CD4-positive, alpha-beta T cell treated with Interleukin-15 for 4 hours (primary cell): Measurements from ENCODE around the gene DOCK10.
A peak's percentile ranks its signal among the peaks of the same experiment; 100 is the strongest.
"Not testable (repeated sequence)": the region's sequence is repeated elsewhere in the genome, so short reads cannot be mapped to it uniquely, and the experiment has no call there.

Source experiments
- DNase-seq: peaks from one replicate; pipeline ENCODE4 v3.0.0-alpha.2; 2020; ENCODE audit warnings: low spot score

Gene DOCK10

DNA sequence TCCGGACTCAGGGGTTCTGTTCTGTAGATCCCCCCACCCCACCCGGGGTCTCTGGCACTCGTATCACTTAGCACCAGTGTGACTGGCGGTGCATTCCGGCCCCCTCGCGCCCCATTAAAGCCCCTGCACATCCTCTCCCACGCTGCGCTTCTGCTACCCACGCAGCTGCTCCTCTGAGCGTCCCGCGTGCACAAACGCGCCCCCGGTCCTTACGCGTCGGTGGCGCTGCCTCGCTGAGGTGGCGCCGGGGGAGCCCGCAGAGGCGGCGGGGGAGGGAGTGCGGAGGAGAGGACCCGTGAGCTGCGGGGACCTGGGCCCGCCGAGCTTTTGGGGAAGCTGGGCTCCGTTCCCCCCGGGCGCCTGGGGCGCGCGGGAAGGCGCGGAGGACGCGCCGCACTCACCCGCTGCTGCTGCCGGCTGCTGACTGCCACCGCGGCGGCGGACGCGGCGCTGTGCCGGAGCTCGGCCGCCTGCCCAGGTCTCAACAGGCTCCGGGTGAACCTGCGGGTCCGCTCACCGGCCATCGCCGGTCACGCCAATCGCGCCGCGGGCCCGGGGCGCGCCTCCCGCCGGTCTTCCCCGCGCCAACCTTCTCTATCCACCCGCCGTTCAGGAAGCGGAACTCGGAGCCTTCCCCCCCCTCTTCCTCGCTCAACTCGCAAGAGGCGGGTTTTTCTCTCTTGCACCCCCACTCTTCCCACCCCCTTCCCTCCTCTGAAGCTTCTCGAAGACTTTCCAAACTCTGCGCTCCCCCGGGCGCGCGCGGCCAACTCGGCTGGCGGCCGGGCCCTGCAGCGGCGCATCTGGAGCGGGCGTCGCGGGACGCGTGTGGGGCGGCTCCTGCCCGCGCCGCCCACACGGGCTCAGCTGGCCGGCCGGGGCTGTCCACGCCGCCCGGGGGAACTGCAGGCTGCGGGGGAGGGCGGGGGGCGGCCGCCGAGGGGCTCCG is at the start of gene DOCK10:
DOCK10 (minus strand) TSS at position 618 of the 949 bp plus-strand sequence; CDS start at position 524, 94 bp downstream.
- peak; percentile 52 for DNase-seq

DNA sequence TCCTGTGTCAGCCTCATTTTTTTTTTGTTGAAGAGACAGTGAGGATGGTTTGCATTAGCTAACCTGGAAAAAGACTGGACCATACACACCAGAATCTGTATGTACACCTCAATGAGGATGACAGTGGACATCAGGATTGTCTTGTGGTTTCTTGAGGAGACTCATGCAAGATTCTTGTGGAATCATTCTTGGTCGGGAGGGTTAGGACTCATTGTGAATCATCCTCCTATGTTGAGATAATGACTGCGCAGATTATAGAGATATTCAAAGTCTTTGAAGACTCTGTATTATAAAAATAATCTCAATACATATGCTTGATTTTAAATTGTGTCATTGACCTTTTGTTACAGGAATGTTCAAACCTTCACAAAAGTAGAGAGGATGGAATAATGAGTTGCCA is 49.1 kb upstream of the DOCK10 start:
- no peak for DNase-seq

DNA sequence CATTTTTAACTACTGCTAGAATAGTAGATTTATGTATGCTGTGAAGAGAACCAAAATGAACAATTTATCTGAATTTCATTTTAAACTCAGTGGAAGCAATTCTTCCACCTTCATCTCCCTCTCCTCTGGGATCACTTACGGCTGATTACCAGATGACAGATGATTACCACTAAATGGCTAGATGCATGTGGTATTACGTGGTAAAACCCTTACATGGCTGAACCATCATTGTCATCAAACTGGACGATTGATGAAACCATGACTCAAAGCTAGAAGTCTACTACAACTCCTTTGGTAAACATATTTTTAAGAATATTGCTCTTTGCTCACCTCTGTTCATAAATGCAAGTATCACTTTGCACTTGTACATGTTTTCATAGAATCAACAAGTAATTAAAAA is 48.5 kb upstream of the DOCK10 start:
- DNase-seq = no peak

DNA sequence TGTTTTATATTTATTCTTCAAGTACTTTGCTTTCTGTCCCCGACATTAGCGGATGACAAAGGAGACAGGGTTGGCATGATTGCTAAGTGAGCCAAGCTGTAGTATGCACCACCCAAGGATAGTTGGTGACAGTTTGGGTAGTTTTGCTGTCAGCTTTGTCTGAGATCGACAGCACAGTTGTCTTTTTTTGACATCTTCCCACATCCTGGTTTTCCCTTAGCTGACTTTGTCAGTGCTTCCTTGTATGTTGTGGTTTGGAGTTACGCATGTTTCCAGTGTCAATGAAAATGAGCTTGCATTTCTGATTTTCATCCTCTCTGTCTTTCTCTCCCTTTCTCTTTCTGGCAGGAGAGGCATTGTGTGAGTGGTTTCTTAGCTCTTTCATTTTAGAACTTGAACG is 44.6 kb upstream of the DOCK10 start:
- no peak for DNase-seq

DNA sequence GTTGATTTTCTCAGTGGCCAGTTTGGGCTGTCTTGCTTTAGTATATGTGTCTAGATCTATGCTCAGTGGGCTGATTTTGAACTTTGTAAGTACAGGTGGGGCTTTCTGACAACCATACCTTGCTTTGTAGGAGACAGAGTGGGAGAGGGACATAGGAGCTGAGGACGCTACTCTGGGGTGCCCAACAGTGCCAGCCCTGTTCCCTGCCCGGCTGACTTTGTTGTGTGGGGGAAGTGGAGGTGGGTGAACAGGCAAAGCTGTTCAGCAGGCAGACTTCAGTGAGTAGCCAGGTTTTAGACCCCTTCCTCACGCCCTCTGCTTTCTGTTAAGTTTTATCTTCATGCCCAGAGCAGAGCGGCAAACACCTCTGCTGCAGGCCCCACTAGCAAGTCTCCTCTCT is 44.2 kb upstream of the DOCK10 start:
- DNase-seq = no peak

DNA sequence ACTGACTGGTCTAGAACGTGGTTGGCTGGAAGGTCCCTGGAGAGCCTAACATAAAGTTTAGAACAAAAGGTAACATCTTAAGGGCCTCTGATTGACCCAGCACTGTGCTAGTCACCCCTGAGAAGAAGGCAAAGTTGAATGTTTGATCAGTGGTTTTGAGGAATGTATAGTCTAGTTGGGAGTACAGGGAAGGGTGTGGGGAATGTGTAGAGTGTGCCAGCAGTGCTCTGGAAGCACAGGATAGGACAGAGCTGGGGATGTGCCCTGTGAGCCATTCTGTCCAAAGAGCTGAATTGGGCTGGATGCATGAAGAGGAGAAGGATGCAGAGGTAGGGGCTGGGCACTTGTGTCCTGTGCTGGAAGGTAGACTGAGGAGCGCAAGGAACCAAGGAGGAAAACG is 41.0 kb upstream of the DOCK10 start:
- DNase-seq = no peak

DNA sequence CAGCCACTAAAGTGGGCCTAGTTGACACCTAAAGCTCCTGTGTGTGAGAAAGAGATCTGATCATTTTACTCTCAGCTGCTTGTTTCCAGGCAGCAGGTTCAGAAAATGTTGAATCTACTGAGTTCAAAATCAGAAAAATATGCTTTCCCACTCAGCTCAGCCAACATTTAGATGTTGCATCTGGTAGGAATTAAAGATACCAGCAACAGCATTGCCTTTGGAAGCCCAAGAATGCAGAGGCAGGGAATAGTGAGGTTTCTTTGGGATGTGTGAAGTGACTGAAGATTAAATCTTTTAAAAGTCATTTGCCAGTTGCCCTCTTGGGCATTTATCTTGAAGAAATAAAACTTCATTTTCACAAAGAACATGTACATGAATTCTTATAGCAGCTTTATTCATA is 33.9 kb upstream of the DOCK10 start:
- no peak for DNase-seq

DNA sequence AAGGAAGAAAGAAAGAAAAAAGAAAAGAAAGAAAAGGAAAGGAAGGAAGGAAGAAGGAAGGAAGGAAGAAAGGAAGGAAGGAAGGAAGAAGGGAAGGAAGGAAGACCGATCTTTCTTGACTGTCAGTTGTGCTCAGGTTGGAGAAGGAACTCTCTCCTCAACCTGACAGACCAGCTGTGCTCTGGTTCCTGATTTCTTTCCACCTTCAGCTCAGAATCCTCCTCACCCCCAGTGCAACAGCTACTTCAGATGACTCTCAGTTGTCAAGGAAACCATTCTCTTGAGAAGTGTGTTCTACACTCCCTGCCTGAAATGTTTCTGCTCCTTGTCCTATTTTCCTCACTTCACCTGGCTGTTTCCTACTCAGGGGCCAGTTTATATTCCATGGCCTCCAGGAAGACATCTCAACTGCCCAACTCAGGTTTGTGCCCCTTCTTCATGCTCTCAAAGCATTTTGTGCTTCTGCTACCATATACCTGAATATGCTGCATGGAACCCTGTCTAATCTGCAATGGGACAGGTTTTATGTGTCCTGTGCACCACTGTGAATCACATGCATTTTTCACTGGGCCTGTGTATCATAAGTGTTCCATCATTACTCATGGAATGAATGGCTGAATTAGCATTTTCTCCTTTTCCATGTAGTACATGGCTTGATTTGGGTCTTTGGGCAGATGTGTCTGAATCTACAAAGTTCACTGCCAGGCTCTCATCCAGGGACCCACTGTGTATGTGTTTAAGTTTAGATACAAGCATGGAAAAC is 32.8 kb upstream of the DOCK10 start:
- no peak for DNase-seq

DNA sequence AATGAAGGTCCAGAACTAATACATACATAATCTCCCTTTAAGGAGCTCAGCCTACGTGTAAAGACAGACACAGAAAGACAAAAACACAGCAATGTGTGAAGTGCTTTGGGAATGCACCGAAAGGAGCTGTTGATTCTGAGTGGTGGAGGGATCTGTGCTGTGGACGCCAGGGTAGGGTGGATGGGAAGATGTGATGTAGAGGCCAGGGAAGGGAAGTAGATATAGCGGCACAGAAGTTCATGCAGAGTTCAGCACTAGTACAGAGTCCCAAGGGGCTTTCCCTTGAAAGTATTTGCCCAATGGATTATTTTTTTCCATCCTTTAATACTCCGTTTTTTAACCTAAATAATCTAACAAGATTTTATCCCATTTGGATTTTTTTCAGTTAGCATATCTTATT is 32.1 kb upstream of the DOCK10 start:
- no peak for DNase-seq

DNA sequence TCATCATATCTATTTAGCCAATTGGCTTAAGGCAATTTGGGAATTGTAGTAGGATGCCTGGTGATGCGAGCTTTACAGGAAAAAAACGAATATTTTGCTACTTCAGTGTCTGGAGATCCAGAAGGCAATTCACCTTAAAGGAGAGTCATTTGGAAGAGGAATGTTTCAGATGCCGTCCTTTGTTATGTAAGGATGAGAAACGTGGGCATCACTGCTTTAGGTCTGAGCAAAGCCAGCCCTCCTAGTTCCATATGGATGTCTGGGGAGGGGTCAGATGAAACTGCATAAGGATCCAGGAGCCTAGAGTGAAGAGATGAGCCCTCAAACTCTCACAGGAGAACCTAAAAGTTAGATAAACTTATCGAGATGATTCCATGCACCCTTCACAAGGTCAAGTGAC is 30.9 kb upstream of the DOCK10 start:
- no peak for DNase-seq

DNA sequence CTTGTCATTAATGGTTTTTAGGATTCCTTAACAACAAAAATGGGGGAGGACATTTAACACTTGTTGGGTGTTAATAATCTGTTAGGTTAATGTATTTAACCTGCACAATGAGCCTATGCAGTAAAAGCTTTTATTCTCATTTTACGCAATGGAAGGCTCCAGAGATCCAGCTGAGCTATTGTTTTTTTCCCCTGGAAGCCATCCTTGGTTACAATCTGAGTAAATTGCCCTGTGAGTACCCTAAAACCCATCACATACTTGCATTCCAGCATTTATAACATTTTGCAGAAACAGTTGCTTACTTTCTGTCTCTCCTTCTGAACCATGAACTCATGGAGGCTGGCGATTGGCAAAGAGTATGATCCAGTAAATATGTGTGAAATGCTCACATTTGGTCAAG is 30.2 kb upstream of the DOCK10 start:
- no peak for DNase-seq

DNA sequence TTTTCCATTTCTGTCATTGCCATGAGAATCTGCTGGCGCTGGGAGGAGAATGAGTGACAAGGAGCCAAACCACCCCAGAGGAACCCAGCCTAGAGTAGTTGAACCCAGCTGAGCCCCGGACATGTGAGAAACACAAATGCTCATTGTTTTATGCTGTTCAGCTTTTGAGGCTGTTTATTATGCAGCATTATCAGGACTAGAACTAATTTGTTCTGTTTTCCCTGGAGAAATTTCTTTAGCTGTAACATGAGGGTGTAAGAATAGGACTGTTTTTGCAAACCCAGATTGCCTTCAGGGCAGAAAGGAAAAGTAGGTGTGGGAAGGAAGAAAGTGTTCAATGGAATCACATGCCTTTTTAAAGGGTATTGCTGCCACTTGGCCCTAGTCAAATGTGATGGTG is 28.5 kb upstream of the DOCK10 start:
- no peak for DNase-seq

DNA sequence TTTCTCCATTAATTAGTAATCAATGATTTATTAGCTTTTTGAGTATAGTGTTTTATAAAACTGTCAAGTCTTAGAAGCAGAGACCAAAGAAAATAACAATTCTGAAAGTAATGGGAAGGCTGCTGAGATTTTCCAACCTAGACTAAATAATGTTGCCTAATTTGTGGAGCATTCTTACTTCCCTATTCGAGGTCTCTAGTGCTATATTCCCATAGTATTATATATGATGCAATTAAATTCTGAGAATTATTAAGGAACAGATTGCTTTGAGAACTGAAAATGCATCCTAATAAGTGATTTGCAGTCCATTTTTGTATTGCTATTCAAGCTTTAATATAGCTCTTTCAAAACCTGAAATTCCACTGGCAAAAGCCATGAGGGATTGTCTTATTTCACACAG is 27.7 kb upstream of the DOCK10 start:
- DNase-seq = no peak

DNA sequence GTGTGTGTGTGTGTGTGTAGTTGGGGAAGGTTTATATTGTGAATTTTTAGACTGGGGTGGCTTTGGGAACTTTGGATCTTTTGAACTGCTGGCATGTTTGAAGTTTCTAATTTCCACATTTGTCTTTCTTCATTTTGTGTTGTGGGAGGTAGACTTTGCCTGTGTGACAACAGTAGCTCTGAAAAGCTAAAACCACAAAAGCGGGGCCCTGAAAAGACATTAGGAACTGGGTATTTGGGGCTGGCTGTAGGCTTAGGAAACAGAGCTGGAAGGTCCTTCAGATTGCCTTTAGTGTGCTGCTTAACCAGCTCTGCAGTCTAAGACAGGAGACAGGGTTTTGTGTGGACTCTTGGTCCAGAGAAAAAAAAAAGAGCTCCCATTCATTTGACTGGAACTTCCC is 27.2 kb upstream of the DOCK10 start:
- DNase-seq = no peak

DNA sequence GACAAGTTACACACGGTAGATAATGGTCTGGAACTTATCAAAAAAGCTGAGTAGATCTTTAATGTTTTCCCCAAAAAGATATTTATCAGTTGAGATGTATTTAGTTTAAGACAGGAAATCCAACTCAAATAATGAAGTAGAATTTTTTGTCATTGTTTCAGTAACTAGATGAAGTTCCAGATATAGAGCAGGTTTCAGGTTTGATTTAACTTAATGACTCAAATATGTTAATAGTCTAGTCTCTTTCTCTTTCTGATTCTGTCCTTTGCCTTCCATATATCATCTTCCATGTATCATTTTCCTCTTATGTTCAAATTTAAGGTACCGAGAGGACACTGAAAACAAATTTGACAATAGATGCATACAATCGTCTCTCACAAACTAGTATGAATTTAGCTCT is 23.6 kb upstream of the DOCK10 start:
- no peak for DNase-seq

DNA sequence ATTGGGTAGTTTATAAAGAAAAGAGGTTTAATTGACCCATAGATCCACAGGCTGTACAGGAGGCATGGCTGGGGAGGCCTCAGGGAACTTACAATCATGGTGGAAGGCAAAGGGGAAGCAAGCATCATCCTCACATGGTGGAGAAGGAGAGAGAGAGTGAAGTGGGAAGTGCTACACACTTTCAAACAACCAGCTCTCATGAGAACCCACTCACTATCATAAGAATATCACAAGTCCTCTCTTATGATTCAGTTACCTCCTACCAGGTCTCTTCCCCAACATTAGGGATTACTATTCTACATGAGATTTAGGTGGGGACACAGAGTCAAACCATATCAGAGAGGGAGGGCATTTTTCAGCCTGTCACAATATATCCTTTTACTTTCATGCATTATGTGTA is 22.7 kb upstream of the DOCK10 start:
- no peak for DNase-seq

DNA sequence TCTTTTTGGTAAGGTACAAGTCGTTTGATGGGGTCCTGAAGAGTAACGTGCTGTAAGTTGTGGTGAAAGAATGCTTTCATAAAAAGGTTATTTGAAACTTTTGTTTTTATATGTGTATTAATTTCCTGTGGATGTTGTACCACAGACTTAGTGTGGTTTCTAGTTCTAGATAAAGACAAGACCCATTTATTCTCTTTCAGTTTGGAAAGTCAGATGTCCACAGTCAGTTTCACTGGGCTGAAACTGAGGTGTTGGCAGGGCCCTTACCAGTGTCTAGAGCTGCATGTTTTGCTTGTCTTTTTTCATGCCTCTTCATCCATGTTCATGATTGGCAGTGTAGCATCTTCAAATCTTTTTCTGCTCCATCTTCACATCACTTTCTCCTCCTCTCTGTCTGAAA is 22.1 kb upstream of the DOCK10 start:
- no peak for DNase-seq

DNA sequence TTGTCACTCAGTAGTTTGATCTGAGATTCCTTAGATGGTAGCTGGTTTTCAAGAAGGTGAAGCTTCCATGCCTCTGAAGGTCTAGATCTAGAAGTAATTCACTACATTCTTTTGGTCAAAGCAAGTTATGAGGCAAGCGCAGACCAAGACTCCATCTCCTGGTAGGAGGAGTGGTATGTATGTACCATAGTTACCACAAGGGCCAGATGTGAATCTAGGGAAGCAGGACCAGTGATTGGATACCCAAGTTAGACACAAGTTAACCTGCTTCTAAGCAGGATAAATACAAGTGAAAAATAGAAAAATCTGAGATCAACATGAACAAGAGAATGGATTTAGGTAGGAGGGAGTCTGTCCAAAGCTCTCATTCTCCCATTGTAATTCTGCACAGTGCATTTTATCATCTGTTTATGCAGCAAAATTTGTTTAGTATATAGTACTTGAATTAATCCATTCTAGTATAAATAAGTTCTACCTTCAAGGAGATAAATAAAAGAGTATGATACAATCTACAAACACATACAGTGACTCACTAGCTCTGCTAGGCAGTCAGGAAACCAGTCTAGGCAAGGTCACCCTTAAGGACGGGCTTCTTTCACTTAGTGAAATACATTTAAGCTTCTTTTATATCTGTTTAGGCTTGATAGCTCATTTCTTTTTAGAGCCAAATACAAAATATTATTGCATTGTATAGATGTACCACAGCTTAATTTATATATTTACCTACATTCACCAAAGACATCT is 14.2 kb upstream of the DOCK10 start:
- peak; percentile 61 for DNase-seq

DNA sequence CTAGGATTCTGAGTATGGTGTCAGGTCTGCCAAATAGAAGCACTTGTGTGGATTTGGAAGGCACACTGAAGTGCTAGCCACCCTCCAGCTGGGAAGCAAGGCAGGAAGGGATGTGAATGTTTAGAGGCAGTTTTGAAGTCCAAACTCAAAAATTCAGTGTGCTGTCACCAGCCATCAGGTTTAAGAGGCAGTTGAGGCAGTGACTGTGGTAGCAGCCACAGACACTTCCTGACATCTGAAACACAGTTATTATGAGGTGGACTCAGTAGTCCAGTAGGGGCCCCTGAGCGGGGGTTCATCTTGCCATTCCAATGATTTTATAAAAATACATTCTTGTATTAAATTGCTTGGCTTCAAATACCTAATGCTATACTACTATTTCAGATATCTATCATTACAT is 13.4 kb upstream of the DOCK10 start:
- no peak for DNase-seq

DNA sequence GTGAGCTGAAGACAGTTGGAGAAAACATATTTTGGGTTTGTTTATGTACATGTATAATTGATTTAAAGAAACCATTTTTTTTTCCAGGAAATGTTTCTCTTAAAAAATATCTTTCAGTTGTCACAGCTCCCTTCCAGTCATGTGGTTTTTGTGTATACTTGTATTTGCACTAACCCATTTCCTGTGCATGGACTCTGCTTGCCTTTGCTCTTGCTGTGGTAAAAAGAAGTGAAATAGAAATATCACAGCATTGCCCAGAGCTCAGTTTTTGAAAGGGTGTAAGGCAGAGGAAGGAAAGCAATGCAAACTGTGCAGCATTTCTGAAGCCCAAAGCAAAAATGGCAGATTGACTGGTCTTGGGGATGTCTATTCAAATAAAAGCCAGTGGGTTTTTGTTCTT is 10.4 kb upstream of the DOCK10 start:
- DNase-seq = peak; percentile 77

DNA sequence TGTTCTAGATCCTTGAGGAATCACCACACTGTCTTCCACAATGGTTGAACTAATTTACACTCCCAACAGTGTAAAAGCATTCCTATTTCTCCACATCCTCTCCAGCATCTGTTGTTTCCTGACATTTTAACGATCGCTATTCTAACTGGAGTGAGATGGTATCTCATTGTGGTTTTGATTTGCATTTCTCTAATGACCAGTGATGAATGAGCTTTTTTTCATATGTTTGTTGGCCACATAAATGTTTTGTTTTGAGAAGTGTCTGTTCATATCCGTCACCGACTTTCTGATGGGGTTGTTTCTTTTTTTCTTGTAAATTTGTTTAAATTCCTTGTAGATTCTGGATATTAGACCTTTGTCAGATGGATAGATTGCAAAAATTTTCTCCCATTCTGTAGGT is 5.2 kb upstream of the DOCK10 start:
- DNase-seq = not testable (repeated sequence)

DNA sequence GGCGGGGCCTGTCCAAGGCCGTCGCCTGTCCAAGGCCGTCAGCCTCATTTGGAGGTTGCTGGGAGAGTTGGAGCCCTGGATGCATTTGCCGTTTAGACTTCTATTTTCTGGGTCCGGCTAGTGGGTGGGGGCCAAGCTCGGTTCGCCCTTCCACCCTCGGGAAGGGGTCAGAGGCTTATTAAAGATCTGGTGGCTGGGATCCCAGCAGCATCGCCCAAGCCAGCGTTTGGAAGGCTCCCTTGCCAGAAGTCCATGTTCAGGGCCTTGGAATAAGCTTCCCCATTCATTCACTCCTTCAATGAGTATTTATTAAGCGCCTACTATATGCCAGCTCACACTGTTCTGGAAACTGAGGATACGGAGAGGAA is 516 bp upstream of the DOCK10 start:
- DNase-seq = no peak
